Esophagus muscularis mucosa (tissue), 3 donors: ENCODE data around the gene LRMDA.

Experiments
- CTCF ChIP-seq, 3 experiments: fragments of 200-600 bp in 2 of 3; fragments of 450-650 bp in 1 of 3; sonication (generic) in 2 of 3; IDR thresholded peaks; one replicate each; pipeline ENCODE4 v1.5.1; 2017 to 2019; ENCODE audit warnings: antibody characterized with exemption in 3 of 3, mild to moderate bottlenecking in 2 of 3, moderate library complexity in 1 of 3
- POLR2A ChIP-seq: fragments of 450-650 bp; IDR thresholded peaks from one replicate; pipeline ENCODE4 v1.6.1; 2017; ENCODE audit warnings: antibody characterized with exemption, moderate library complexity, mild to moderate bottlenecking, low read depth
- POLR2AphosphoS5 ChIP-seq, 2 donors: sonication (generic); formaldehyde crosslinking; IDR thresholded peaks; one replicate each; pipeline ENCODE4 v1.6.1; 2017; ENCODE audit warnings: antibody characterized with exemption in 2 of 2

- TF ChIP-seq POLR2A = no peak
- TF ChIP-seq CTCF (IDR thresholded peaks at IDR 0.05) = no peak
- no peak for TF ChIP-seq POLR2AphosphoS5 (IDR thresholded peaks at IDR 0.05)
These were observed 207.3 kb downstream of the LRMDA start for GRCh38 chr10:75638752-75639151.
